ENCODE measurements around the gene HSF2BP. TPM values are rescaled to one million over a fixed set of nuclear protein-coding genes. Genes with fewer than 3 reads are reported as not detected.

Gene HSF2BP
- total RNA-seq, 1 experiment from 2014 or later, result 1.5 TPM

DNA sequence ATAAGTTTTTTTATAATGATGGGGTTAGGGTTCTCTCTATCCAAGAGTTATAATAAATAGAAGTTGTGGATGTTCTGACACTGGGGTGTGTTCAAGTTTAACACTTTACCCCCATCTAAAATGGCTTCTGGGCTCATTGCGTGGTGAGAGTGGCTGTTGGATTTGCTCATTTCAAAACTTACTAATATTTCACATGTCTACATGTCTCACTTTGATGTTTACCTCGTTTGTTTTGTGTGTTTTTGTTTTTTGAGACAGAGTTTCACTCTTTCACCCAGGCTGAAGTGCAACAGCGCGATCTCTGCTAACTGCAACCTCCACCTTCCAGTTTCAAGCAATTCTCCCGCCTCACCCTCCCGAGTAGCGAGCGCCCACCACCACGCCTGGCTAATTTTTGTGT lies 3.7 kb upstream of the HSF2BP start:
- Histone ChIP-seq H3K4ac (ENCODE audit: low read depth, low read length) (no peak overlapping the region), H3K9me3 (ENCODE audit: control insufficient read depth, low read depth, low read length) (no peaks in the 10 kb centered on the region), H3K56ac (ENCODE audit: insufficient read length, low read depth, low read length) (no peak overlapping the region), H3K79me2 (ENCODE audit: insufficient read depth, low read length) (peaks cover 52% of the 10 kb centered on the region; the same call in 1 of the 2 replicates), H3T11ph (ENCODE audit: low read length) (no peak overlapping the region), H2BK120ac (ENCODE audit: low read depth, low read length, poor library complexity, severe bottlenecking) (no peak overlapping the region), H3K27me3 (ENCODE audit: insufficient read depth, low read length) (no peaks in the 10 kb centered on the region), H3K23ac (ENCODE audit: insufficient read length, low read depth, low read length) (no peak overlapping the region), H4K8ac (replicated peaks; ENCODE audit: insufficient read length, low read depth, low read length) (no peak overlapping the region), H3K27ac (ENCODE audit: insufficient read length, low read depth, low read length) (no peak overlapping the region), H4K91ac (ENCODE audit: insufficient read length, low read depth, low read length) (no peak overlapping the region), H3K9ac (ENCODE audit: extremely low read depth, insufficient read length, low read length) (no peak overlapping the region), H3K4me2 (ENCODE audit: insufficient read depth, insufficient read length, low read length) (no peak overlapping the region), H3K18ac (ENCODE audit: insufficient read length, low read depth, low read length) (no peak overlapping the region), H2BK20ac (ENCODE audit: low read depth, low read length, poor library complexity, severe bottlenecking) (no peak overlapping the region), H2BK15ac (ENCODE audit: low read depth, low read length) (no peak overlapping the region), H3K79me1 (ENCODE audit: insufficient read depth, low read depth, low read length, poor library complexity, severe bottlenecking) (no peaks in the 10 kb centered on the region), H2AFZ (ENCODE audit: low read length) (no peak overlapping the region), H3K23me2 (ENCODE audit: insufficient read length, low read depth, low read length, poor library complexity, severe bottlenecking) (peaks cover 6% of the 10 kb centered on the region), H2BK12ac (ENCODE audit: insufficient read length, low read depth, low read length) (no peak overlapping the region), H4K20me1 (ENCODE audit: control insufficient read depth, insufficient read depth, insufficient read length) (no peaks in the 10 kb centered on the region), H3K4me1 (ENCODE audit: insufficient read depth, low read length) (no peaks in the 10 kb centered on the region), H2BK5ac (ENCODE audit: insufficient read length, low read length) (no peak overlapping the region), H3K14ac (ENCODE audit: insufficient read depth, low read length) (no peak overlapping the region), H4K5ac (ENCODE audit: insufficient read length, low read depth, low read length) (no peak overlapping the region), H2AK5ac (ENCODE audit: insufficient read length, low read length) (no peak overlapping the region)
- H3K4me3 Mint-ChIP-seq, result no peak overlapping the region; a peak in 1 of 5 replicates
- H3K27ac Mint-ChIP-seq, result no peak overlapping the region
- H3K9me3 Mint-ChIP-seq, result no peaks in the 10 kb centered on the region; a peak in 1 of 5 replicates
- peaks cover 1% of the 10 kb centered on the region; the same call in 1 of the 2 replicates for H3K27me3 Mint-ChIP-seq (ENCODE audit: low read depth)
- peaks cover 47 to 71% (median 53%) of the 10 kb centered on the region in 3 experiments for H3K36me3 Mint-ChIP-seq (ENCODE audit: insufficient read depth in 1 of 3, low read depth in 3 of 3)
- H3K4me1 Mint-ChIP-seq, result peaks cover 17 to 20% of the 10 kb centered on the region in 2 experiments
- no peak for DNase-seq
- WGBS (ENCODE audit: extremely low coverage, insufficient read length, low lambda C conversion rate), result no CpG with 5 or more reads among the region's 9 CpGs
- no peak for TF ChIP-seq CTCF (conservative IDR thresholded peaks at IDR 0.05)
